Smooth muscle cell (in vitro differentiated cells): ENCODE data around the gene SMCR8. TPM values are rescaled to one million over a fixed set of nuclear protein-coding genes. Genes with fewer than 3 reads are reported as not detected.

ENCODE experiments used
- DNase-seq: peaks from one replicate; lab custom pipeline; 2025; ENCODE audit not compliant: unreplicated experiment; lab: John Stamatoyannopoulos, UW
- H2AFZ ChIP-seq: fragments of 200-600 bp; sonication (generic); 2 replicates; pipeline ENCODE4 v1.6.0; 2016; ENCODE audit warnings: antibody characterized with exemption, low read depth, mild to moderate bottlenecking
- H3F3A ChIP-seq: fragments of 200-600 bp; sonication (generic); 2 replicates; pipeline ENCODE4 v1.6.0; 2017; ENCODE audit warnings: antibody characterized with exemption, low read depth
- H3K27ac ChIP-seq: fragments of 200-600 bp; sonication (generic); 2 replicates; pipeline ENCODE4 v1.5.1; 2016; ENCODE audit warnings: low read depth, mild to moderate bottlenecking
- H3K27me3 ChIP-seq: fragments of 200-600 bp; sonication (generic); 2 replicates; pipeline ENCODE4 v1.6.1; 2016; ENCODE audit warnings: low read depth, mild to moderate bottlenecking
- H3K36me3 ChIP-seq: fragments of 200-600 bp; sonication (generic); 2 replicates; pipeline ENCODE4 v1.5.1; 2016; ENCODE audit warnings: low read depth
- H3K4me1 ChIP-seq: fragments of 200-600 bp; sonication (generic); 2 replicates; pipeline ENCODE4 v1.5.1; 2016; ENCODE audit warnings: low read depth
- H3K4me2 ChIP-seq: fragments of 200-600 bp; sonication (generic); 2 replicates; pipeline ENCODE4 v1.6.0; 2016; ENCODE audit warnings: mild to moderate bottlenecking
- H3K4me3 ChIP-seq: fragments of 200-600 bp; sonication (generic); 2 replicates; pipeline ENCODE4 v1.5.1; 2016; ENCODE audit warnings: mild to moderate bottlenecking
- H3K79me2 ChIP-seq: fragments of 200-600 bp; sonication (generic); 2 replicates; pipeline ENCODE4 v1.6.0; 2016; ENCODE audit warnings: low read depth, mild to moderate bottlenecking
- H3K9ac ChIP-seq: fragments of 200-600 bp; sonication (generic); 2 replicates; pipeline ENCODE4 v1.6.0; 2016; ENCODE audit warnings: low read depth
- H3K9me3 ChIP-seq: fragments of 200-600 bp; sonication (generic); replicated peaks from 2 replicates; pipeline ENCODE4 v1.5.1; 2016; ENCODE audit warnings: low read depth
- H4K20me1 ChIP-seq: fragments of 200-600 bp; sonication (generic); 2 replicates; pipeline ENCODE4 v1.6.0; 2016; ENCODE audit warnings: low read depth
- CTCF ChIP-seq: fragments of 200-600 bp; sonication (generic); IDR thresholded peaks from 2 replicates; pipeline ENCODE4 v1.5.1; 2017; ENCODE audit warnings: borderline replicate concordance, mild to moderate bottlenecking, antibody characterized with exemption; ENCODE audit not compliant: insufficient read depth, poor library complexity, severe bottlenecking
- WGBS: methylation state at CpG from one replicate; pipeline ENCODE4 v1.1.7; 2016; ENCODE audit warnings: low lambda C conversion rate; 5-methylcytosine and 5-hydroxymethylcytosine counted together
- polyA plus RNA-seq: library from polyadenylated mRNA; unstranded; fragments of >200 nt; fragmentation: Nextera tagmentation; extraction: Ambion mirVana; gene quantifications from 2 replicates; pipeline ENCODE4 v1.2.1, GENCODE V29; 2016
- total RNA-seq: library from RNA; depleted of rRNA; stranded (reverse); fragments of >200 nt; gene quantifications from 2 replicates; pipeline ENCODE4 v1.2.3, GENCODE V29; 2014

The SMCR8 gene
- total and polyA plus RNA-seq, 2 experiments from 2014 or later: 3.3 to 12.6 TPM

- DNase-seq: no peak
- Histone ChIP-seq H2AFZ (no peak overlapping the region), H3K9ac (no peak overlapping the region), H3K79me2 (peaks cover 49% of the 10 kb centered on the region), H4K20me1 (peaks cover 56% of the 10 kb centered on the region), H3K27ac (no peak overlapping the region), H3K36me3 (peaks cover 5% of the 10 kb centered on the region), H3K9me3 (no peaks in the 10 kb centered on the region), H3K4me1 (peaks cover 13% of the 10 kb centered on the region), H3K27me3 (no peaks in the 10 kb centered on the region), H3K4me3 (no peak overlapping the region), H3K4me2 (no peak overlapping the region), H3F3A (peaks cover 3% of the 10 kb centered on the region)
- no peak for TF ChIP-seq CTCF
- WGBS: 91% methylated on average over 5 of the region's 5 CpGs
These were observed 6.2 kb downstream of the SMCR8 start for GRCh38 chr17:18321309-18321708.

- peaks cover 5% of the 10 kb centered on the region for H3K36me3 ChIP-seq
- no peaks in the 10 kb centered on the region for H3K27me3 ChIP-seq
- TF ChIP-seq CTCF: no peak
- WGBS: 99% methylated on average over 12 of the region's 12 CpGs
- no peak overlapping the region for H3K4me3 ChIP-seq
- no peak overlapping the region for H3K27ac ChIP-seq
- no peaks in the 10 kb centered on the region for H3K9me3 ChIP-seq
- H3F3A ChIP-seq: no peaks in the 10 kb centered on the region
- no peak overlapping the region for H3K4me2 ChIP-seq
- peaks cover 56% of the 10 kb centered on the region for H4K20me1 ChIP-seq
- H3K79me2 ChIP-seq: peaks cover 37% of the 10 kb centered on the region
- no peak for DNase-seq
- H3K9ac ChIP-seq: no peak overlapping the region
- no peak overlapping the region for H2AFZ ChIP-seq
- peaks cover 12% of the 10 kb centered on the region for H3K4me1 ChIP-seq
These were observed 7.4 kb downstream of the SMCR8 start for GRCh38 chr17:18322522-18322921.

- H3K4me2 ChIP-seq: no peak overlapping the region
- no peak overlapping the region for H3K27ac ChIP-seq
- 76% methylated on average over 3 of the region's 3 CpGs for WGBS
- no peaks in the 10 kb centered on the region for H3K27me3 ChIP-seq
- H3K9ac ChIP-seq: no peak overlapping the region
- H3K4me3 ChIP-seq: no peak overlapping the region
- H3F3A ChIP-seq: no peaks in the 10 kb centered on the region
- H4K20me1 ChIP-seq: peaks cover 54% of the 10 kb centered on the region
- no peak for TF ChIP-seq CTCF
- DNase-seq: no peak
- peaks cover 9% of the 10 kb centered on the region for H3K4me1 ChIP-seq
- H2AFZ ChIP-seq: no peak overlapping the region
- H3K9me3 ChIP-seq: no peaks in the 10 kb centered on the region
- peaks cover 32% of the 10 kb centered on the region for H3K79me2 ChIP-seq
- peaks cover 5% of the 10 kb centered on the region for H3K36me3 ChIP-seq
These were observed 7.9 kb downstream of the SMCR8 start for GRCh38 chr17:18323007-18323406.

GRCh38 chr17:18323507-18324139, 8.5 kb downstream of the SMCR8 start:
- no peaks in the 10 kb centered on the region for H3K27me3 ChIP-seq

More at GRCh38 chr17:18323507-18324139, 8.5 kb downstream of the SMCR8 start:
- Histone ChIP-seq H3F3A (no peaks in the 10 kb centered on the region), H2AFZ (no peak overlapping the region), H3K9me3 (no peaks in the 10 kb centered on the region), H3K79me2 (peaks cover 26% of the 10 kb centered on the region), H4K20me1 (peaks cover 53% of the 10 kb centered on the region), H3K4me3 (no peak overlapping the region), H3K36me3 (peaks cover 5% of the 10 kb centered on the region), H3K27ac (no peak overlapping the region), H3K4me1 (peaks cover 3% of the 10 kb centered on the region), H3K9ac (no peak overlapping the region), H3K4me2 (no peak overlapping the region)
- no peak for TF ChIP-seq CTCF
- no peak for DNase-seq
- 92% methylated on average over 16 of the region's 16 CpGs for WGBS
